H1 (cell line): Measurements from ENCODE around the gene CSRP3. TPM values are rescaled to one million over a fixed set of nuclear protein-coding genes. Genes with fewer than 3 reads are reported as not detected.

Source experiments
- RBBP5 ChIP-seq: IDR thresholded peaks from 2 replicates; pipeline ENCODE4 v1.7.1; 2012; ENCODE audit warnings: low read depth, mild to moderate bottlenecking, inconsistent platforms, low read length, moderate library complexity, borderline replicate concordance
- SP4 ChIP-seq: IDR thresholded peaks from 2 replicates; pipeline ENCODE4 v1.6.1; 2012; ENCODE audit warnings: low read length, inconsistent platforms
- polyA plus RNA-seq, 7 experiments: library from polyadenylated mRNA; depleted of rRNA in 3 of 7; stranded (reverse) in 5 of 7; unstranded in 2 of 7; fragments of >200 nt in 5 of 7; fragments of 200-250 nt in 2 of 7; gene quantifications; 1 replicate in 5 of 7; 2 replicates in 1 of 7; 4 replicates in 1 of 7; pipeline versions ENCODE4 v1.2.1 to v1.2.3, GENCODE V29; 2011 to 2013; ENCODE audit warnings: missing spikeins in 2 of 7, mixed read lengths in 2 of 7
- total RNA-seq: library from RNA; stranded (reverse); fragmentation: NEBNext Ultra II Directional; extraction: Animal tissue kit (Norgen Biotek cat#: 25700); gene quantifications from 2 replicates; pipeline ENCODE4 v1.2.1, GENCODE V29; 2021
- TF ChIP-seq, protein P1 (sequence below): fragments of 300-600 bp; sonication (generic); IDR thresholded peaks from 2 replicates; pipeline ENCODE4 v1.7.1; 2012; ENCODE audit warnings: low read length, moderate library complexity, mild to moderate bottlenecking, inconsistent platforms; ENCODE audit not compliant: insufficient replicate concordance
- TF ChIP-seq, protein P2 (sequence below): IDR thresholded peaks from 2 replicates; pipeline ENCODE4 v1.6.1; 2012; ENCODE audit warnings: inconsistent platforms
- TF ChIP-seq, protein P3 (sequence below): IDR thresholded peaks from 2 replicates; pipeline ENCODE4 v1.6.1; 2012; ENCODE audit warnings: inconsistent platforms

The CSRP3 gene
- total and polyA plus RNA-seq, 2 of the 8 experiments (the other 6 are each of a cell fraction or from before 2014, with no cell fraction given) = not detected

DNA sequence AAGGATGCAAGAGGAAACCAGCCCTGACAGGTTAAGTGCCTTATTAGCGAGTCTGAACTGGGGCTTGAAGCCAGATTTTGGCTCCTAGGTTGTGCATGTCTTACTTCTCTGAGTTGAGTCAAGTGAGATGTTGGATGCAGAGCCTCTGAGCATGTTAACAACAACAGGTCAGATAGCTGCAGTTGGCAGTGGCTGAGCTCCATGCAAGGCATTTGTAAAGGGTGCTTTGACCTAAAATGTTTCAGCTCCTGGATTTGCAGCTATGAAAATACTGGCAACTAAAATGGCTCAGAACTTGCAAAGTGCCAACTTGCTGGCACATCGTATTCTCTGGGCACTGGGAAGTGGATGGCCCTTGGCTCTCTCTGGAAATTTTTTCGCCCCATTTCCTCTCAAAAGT lies 16.4 kb upstream of the CSRP3 start (continued):
- TF ChIP-seq, protein P1, sequence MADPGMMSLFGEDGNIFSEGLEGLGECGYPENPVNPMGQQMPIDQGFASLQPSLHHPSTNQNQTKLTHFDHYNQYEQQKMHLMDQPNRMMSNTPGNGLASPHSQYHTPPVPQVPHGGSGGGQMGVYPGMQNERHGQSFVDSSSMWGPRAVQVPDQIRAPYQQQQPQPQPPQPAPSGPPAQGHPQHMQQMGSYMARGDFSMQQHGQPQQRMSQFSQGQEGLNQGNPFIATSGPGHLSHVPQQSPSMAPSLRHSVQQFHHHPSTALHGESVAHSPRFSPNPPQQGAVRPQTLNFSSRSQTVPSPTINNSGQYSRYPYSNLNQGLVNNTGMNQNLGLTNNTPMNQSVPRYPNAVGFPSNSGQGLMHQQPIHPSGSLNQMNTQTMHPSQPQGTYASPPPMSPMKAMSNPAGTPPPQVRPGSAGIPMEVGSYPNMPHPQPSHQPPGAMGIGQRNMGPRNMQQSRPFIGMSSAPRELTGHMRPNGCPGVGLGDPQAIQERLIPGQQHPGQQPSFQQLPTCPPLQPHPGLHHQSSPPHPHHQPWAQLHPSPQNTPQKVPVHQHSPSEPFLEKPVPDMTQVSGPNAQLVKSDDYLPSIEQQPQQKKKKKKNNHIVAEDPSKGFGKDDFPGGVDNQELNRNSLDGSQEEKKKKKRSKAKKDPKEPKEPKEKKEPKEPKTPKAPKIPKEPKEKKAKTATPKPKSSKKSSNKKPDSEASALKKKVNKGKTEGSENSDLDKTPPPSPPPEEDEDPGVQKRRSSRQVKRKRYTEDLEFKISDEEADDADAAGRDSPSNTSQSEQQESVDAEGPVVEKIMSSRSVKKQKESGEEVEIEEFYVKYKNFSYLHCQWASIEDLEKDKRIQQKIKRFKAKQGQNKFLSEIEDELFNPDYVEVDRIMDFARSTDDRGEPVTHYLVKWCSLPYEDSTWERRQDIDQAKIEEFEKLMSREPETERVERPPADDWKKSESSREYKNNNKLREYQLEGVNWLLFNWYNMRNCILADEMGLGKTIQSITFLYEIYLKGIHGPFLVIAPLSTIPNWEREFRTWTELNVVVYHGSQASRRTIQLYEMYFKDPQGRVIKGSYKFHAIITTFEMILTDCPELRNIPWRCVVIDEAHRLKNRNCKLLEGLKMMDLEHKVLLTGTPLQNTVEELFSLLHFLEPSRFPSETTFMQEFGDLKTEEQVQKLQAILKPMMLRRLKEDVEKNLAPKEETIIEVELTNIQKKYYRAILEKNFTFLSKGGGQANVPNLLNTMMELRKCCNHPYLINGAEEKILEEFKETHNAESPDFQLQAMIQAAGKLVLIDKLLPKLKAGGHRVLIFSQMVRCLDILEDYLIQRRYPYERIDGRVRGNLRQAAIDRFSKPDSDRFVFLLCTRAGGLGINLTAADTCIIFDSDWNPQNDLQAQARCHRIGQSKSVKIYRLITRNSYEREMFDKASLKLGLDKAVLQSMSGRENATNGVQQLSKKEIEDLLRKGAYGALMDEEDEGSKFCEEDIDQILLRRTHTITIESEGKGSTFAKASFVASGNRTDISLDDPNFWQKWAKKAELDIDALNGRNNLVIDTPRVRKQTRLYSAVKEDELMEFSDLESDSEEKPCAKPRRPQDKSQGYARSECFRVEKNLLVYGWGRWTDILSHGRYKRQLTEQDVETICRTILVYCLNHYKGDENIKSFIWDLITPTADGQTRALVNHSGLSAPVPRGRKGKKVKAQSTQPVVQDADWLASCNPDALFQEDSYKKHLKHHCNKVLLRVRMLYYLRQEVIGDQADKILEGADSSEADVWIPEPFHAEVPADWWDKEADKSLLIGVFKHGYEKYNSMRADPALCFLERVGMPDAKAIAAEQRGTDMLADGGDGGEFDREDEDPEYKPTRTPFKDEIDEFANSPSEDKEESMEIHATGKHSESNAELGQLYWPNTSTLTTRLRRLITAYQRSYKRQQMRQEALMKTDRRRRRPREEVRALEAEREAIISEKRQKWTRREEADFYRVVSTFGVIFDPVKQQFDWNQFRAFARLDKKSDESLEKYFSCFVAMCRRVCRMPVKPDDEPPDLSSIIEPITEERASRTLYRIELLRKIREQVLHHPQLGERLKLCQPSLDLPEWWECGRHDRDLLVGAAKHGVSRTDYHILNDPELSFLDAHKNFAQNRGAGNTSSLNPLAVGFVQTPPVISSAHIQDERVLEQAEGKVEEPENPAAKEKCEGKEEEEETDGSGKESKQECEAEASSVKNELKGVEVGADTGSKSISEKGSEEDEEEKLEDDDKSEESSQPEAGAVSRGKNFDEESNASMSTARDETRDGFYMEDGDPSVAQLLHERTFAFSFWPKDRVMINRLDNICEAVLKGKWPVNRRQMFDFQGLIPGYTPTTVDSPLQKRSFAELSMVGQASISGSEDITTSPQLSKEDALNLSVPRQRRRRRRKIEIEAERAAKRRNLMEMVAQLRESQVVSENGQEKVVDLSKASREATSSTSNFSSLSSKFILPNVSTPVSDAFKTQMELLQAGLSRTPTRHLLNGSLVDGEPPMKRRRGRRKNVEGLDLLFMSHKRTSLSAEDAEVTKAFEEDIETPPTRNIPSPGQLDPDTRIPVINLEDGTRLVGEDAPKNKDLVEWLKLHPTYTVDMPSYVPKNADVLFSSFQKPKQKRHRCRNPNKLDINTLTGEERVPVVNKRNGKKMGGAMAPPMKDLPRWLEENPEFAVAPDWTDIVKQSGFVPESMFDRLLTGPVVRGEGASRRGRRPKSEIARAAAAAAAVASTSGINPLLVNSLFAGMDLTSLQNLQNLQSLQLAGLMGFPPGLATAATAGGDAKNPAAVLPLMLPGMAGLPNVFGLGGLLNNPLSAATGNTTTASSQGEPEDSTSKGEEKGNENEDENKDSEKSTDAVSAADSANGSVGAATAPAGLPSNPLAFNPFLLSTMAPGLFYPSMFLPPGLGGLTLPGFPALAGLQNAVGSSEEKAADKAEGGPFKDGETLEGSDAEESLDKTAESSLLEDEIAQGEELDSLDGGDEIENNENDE = no peak
- TF ChIP-seq SP4 (no peak), RBBP5 (no peak)
- TF ChIP-seq, protein P2, sequence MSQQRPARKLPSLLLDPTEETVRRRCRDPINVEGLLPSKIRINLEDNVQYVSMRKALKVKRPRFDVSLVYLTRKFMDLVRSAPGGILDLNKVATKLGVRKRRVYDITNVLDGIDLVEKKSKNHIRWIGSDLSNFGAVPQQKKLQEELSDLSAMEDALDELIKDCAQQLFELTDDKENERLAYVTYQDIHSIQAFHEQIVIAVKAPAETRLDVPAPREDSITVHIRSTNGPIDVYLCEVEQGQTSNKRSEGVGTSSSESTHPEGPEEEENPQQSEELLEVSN = no peak
- TF ChIP-seq, protein P3, sequence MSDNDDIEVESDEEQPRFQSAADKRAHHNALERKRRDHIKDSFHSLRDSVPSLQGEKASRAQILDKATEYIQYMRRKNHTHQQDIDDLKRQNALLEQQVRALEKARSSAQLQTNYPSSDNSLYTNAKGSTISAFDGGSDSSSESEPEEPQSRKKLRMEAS = no peak
- TF ChIP-seq, all 59 proteins: peak for 0
